Hepatocyte (in vitro differentiated cells): ENCODE measurements around the gene SLC2A13. TPM values are rescaled to one million over a fixed set of nuclear protein-coding genes. Genes with fewer than 3 reads are reported as not detected.

Experiments used
- DNase-seq: peaks from one replicate; pipeline ENCODE4 v3.0.0-alpha.2; 2016; ENCODE audit warnings: low spot score
- H2AFZ ChIP-seq: fragments of 200-600 bp; sonication (generic); 2 replicates; pipeline ENCODE4 v1.6.0; 2016; ENCODE audit warnings: antibody characterized with exemption, mild to moderate bottlenecking
- H3K27ac ChIP-seq: fragments of 200-600 bp; sonication (generic); 2 replicates; pipeline ENCODE4 v1.5.1; 2016; ENCODE audit warnings: mild to moderate bottlenecking
- H3K27me3 ChIP-seq: fragments of 200-600 bp; sonication (generic); 2 replicates; pipeline ENCODE4 v1.6.1; 2016
- H3K36me3 ChIP-seq: fragments of 200-600 bp; sonication (generic); replicated peaks from 2 replicates; pipeline ENCODE4 v1.5.1; 2016; ENCODE audit warnings: low read depth; ENCODE audit not compliant: insufficient read depth
- H3K4me1 ChIP-seq: fragments of 200-600 bp; sonication (generic); 2 replicates; pipeline ENCODE4 v1.5.1; 2016; ENCODE audit warnings: mild to moderate bottlenecking, moderate library complexity; ENCODE audit not compliant: insufficient read depth
- H3K4me2 ChIP-seq: fragments of 200-600 bp; sonication (generic); 2 replicates; pipeline ENCODE4 v1.6.0; 2016
- H3K4me3 ChIP-seq: fragments of 200-600 bp; sonication (generic); 2 replicates; pipeline ENCODE4 v1.5.1; 2016; ENCODE audit warnings: mild to moderate bottlenecking
- H3K79me2 ChIP-seq: fragments of 200-600 bp; sonication (generic); 2 replicates; pipeline ENCODE4 v1.6.0; 2017; ENCODE audit warnings: mild to moderate bottlenecking
- H3K9me2 ChIP-seq: fragments of 200-600 bp; sonication (generic); replicated peaks from 2 replicates; pipeline ENCODE4 v1.6.0; 2017; ENCODE audit warnings: mild to moderate bottlenecking; ENCODE audit not compliant: insufficient read depth
- H3K9me3 ChIP-seq: fragments of 200-600 bp; sonication (generic); 2 replicates; pipeline ENCODE4 v1.5.1; 2016; ENCODE audit warnings: low read depth, mild to moderate bottlenecking
- H4K20me1 ChIP-seq: fragments of 200-600 bp; sonication (generic); 2 replicates; pipeline ENCODE4 v1.6.0; 2016; ENCODE audit warnings: mild to moderate bottlenecking; ENCODE audit not compliant: insufficient read depth, poor library complexity, severe bottlenecking
- EZH2 ChIP-seq: fragments of 200-600 bp; sonication (generic); IDR thresholded peaks from 2 replicates; pipeline ENCODE4 v1.6.1; 2016; ENCODE audit warnings: antibody characterized with exemption, mild to moderate bottlenecking, borderline replicate concordance
- EZH2phosphoT487 ChIP-seq: fragments of 200-600 bp; sonication (generic); IDR thresholded peaks from one replicate; pipeline ENCODE4 v1.6.1; 2018; ENCODE audit warnings: antibody characterized with exemption, mild to moderate bottlenecking, low read depth, moderate library complexity; ENCODE audit not compliant: unreplicated experiment, severe bottlenecking
- whole genome bisulfite sequencing: methylation state at CpG from one replicate; pipeline ENCODE4 v1.1.6; 2016; ENCODE audit warnings: low lambda C conversion rate; ENCODE audit errors: missing lambda C conversion rate; 5-methylcytosine and 5-hydroxymethylcytosine counted together
- polyA plus RNA-seq: library from polyadenylated mRNA; unstranded; fragments of >200 nt; fragmentation: Nextera tagmentation; extraction: Ambion mirVana; gene quantifications from 2 replicates; pipeline ENCODE4 v1.2.1, GENCODE V29; 2016
- total RNA-seq: library from RNA; depleted of rRNA; stranded (reverse); fragments of >200 nt; gene quantifications from 2 replicates; pipeline ENCODE4 v1.2.3, GENCODE V29; 2014
- TF ChIP-seq, protein P1 (sequence below): fragments of 200-600 bp; sonication (generic); IDR thresholded peaks from 2 replicates; pipeline ENCODE4 v1.5.1; 2016; ENCODE audit warnings: antibody characterized with exemption, mild to moderate bottlenecking; ENCODE audit not compliant: poor library complexity

SLC2A13 gene
- total and polyA plus RNA-seq, 2 experiments from 2014 or later = 12.1 to 21.1 TPM

DNA sequence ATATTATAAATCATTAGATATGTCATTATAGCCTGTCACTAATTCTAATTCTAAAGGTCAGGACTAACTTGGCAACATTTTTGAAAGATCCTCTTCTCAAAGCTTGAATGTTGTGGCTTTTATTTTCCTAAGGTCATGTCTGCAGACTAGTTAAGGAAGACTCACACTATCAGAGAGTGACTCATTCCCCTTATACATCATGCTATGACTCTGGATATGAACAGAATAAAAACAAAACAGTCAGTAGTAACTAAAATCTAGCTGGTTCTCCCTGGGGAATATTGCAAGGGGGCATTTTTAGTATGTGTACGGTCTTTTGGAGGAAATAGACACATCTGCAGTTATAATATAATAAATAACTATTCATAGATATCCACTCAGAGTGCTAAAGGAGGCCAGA is 170.6 kb downstream of the SLC2A13 start:
- H3K4me1 ChIP-seq = no peaks in the 10 kb centered on the region
- WGBS = 96% methylated on average over 1 of the region's 1 CpG
- no peaks in the 10 kb centered on the region for H3K79me2 ChIP-seq
- H3K27me3 ChIP-seq = no peaks in the 10 kb centered on the region
- no peak overlapping the region for H2AFZ ChIP-seq
- H3K4me2 ChIP-seq = no peak overlapping the region
- H3K4me3 ChIP-seq = no peak overlapping the region
- H3K9me2 ChIP-seq = no peaks in the 10 kb centered on the region
- no peak for TF ChIP-seq EZH2phosphoT487
- TF ChIP-seq EZH2 = no peak
- TF ChIP-seq, protein P1, sequence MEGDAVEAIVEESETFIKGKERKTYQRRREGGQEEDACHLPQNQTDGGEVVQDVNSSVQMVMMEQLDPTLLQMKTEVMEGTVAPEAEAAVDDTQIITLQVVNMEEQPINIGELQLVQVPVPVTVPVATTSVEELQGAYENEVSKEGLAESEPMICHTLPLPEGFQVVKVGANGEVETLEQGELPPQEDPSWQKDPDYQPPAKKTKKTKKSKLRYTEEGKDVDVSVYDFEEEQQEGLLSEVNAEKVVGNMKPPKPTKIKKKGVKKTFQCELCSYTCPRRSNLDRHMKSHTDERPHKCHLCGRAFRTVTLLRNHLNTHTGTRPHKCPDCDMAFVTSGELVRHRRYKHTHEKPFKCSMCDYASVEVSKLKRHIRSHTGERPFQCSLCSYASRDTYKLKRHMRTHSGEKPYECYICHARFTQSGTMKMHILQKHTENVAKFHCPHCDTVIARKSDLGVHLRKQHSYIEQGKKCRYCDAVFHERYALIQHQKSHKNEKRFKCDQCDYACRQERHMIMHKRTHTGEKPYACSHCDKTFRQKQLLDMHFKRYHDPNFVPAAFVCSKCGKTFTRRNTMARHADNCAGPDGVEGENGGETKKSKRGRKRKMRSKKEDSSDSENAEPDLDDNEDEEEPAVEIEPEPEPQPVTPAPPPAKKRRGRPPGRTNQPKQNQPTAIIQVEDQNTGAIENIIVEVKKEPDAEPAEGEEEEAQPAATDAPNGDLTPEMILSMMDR = no peak
- H3K36me3 ChIP-seq = no peaks in the 10 kb centered on the region
- no peak overlapping the region for H3K27ac ChIP-seq
- no peak for DNase-seq
- no peaks in the 10 kb centered on the region for H3K9me3 ChIP-seq
- H4K20me1 ChIP-seq = no peaks in the 10 kb centered on the region

DNA sequence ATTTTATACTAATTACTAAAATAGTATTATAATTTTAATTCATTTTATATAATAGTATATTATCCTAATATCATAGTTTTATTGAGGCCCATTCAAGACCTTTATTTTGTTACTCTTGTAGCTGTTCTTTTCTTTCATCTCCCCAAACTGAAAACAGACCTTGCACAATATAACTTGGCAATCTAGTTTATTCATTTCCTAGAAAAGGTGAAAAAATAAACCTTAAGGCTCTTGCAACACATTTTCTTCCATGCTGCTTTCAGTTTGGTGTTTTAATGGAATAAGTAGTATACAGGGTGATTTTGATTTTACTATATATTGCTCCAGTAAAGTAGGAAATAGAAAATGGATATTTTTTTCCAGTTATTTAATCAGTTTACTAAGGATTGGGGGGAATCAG is 174.0 kb downstream of the SLC2A13 start:
- H3K4me2 ChIP-seq = no peak overlapping the region
- no peak overlapping the region for H2AFZ ChIP-seq
- H4K20me1 ChIP-seq = no peaks in the 10 kb centered on the region
- no peak for DNase-seq
- no peaks in the 10 kb centered on the region for H3K9me2 ChIP-seq
- no peak overlapping the region for H3K27ac ChIP-seq
- H3K4me1 ChIP-seq = no peaks in the 10 kb centered on the region
- H3K4me3 ChIP-seq = no peak overlapping the region
- no peaks in the 10 kb centered on the region for H3K27me3 ChIP-seq
- H3K36me3 ChIP-seq = no peaks in the 10 kb centered on the region
- no peaks in the 10 kb centered on the region for H3K79me2 ChIP-seq
- no peak for TF ChIP-seq EZH2phosphoT487
- H3K9me3 ChIP-seq = no peaks in the 10 kb centered on the region

DNA sequence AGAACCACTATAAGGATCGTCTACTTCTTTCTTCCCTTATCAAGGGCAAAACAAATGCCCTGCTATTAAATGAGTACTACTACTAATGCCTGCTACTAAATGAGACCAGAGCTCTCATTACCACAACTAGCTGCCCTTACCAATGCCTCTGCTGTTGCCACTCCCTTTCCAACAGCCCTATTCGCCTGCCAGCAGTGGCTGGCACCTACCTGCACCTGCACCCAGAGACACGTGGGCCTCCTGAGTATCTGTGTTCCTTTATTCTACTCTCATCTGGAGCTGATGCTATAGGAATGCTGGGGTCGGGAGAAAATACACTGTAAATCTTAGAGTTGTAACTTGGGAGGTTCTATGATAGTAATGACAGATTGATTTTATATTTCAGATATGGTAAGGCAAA is 174.7 kb downstream of the SLC2A13 start:
- Histone ChIP-seq H3K36me3 (no peaks in the 10 kb centered on the region), H3K4me3 (no peak overlapping the region), H3K79me2 (no peaks in the 10 kb centered on the region), H3K27me3 (no peaks in the 10 kb centered on the region), H3K9me2 (no peaks in the 10 kb centered on the region), H4K20me1 (no peaks in the 10 kb centered on the region), H3K4me2 (no peak overlapping the region), H3K4me1 (no peaks in the 10 kb centered on the region), H2AFZ (no peak overlapping the region), H3K27ac (no peak overlapping the region), H3K9me3 (no peaks in the 10 kb centered on the region)
- TF ChIP-seq, protein P1 = no peak
- TF ChIP-seq EZH2phosphoT487 = no peak
- no peak for TF ChIP-seq EZH2
- 80% methylated on average over 4 of the region's 4 CpGs for WGBS
- DNase-seq = no peak

DNA sequence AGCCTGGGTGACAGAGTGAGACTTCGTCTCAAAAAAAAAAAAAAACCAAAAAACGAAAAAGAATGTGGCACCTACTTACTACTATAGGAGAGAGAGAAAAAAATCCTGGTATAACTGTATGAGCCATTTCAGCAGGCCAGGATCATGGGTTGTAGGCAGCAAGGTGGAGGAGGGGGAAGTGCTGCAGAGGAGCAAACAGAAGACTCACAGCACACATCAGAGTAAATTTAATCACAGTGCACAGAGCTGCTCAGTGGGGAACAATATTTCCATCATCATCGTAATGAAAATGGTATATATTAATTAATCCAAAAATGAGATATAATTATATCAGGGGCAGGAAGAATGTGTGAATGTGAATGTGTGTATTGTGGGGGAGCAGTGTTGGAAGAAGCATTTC is 175.8 kb downstream of the SLC2A13 start:
- H2AFZ ChIP-seq = no peak overlapping the region
- no peaks in the 10 kb centered on the region for H3K4me1 ChIP-seq
- H3K27me3 ChIP-seq = no peaks in the 10 kb centered on the region
- TF ChIP-seq, protein P1 = no peak
- TF ChIP-seq EZH2 (no peak), EZH2phosphoT487 (no peak)
- no peaks in the 10 kb centered on the region for H3K36me3 ChIP-seq
- H3K9me3 ChIP-seq = no peaks in the 10 kb centered on the region
- H3K4me2 ChIP-seq = no peak overlapping the region
- DNase-seq = no peak
- whole genome bisulfite sequencing = 82% methylated on average over 3 of the region's 3 CpGs
- no peaks in the 10 kb centered on the region for H4K20me1 ChIP-seq
- H3K79me2 ChIP-seq = no peaks in the 10 kb centered on the region
- H3K4me3 ChIP-seq = no peak overlapping the region
- H3K9me2 ChIP-seq = no peaks in the 10 kb centered on the region
- no peak overlapping the region for H3K27ac ChIP-seq
